22Rv1 (cell line): ENCODE measurements around the gene BRCA1.

ENCODE experiments used
- H3K27ac ChIP-seq: fragments of 450-650 bp; 2 replicates; pipeline ENCODE4 v1.5.1; 2017
- ZFX ChIP-seq: fragments of 450-650 bp; IDR thresholded peaks from 2 replicates; pipeline ENCODE4 v1.6.1; 2017; ENCODE audit warnings: antibody characterized with exemption, borderline replicate concordance
- TF ChIP-seq, protein P1 (sequence below): fragments of 450-650 bp; IDR thresholded peaks from 2 replicates; pipeline ENCODE4 v1.5.1; 2017; ENCODE audit warnings: mild to moderate bottlenecking

Gene BRCA1

DNA sequence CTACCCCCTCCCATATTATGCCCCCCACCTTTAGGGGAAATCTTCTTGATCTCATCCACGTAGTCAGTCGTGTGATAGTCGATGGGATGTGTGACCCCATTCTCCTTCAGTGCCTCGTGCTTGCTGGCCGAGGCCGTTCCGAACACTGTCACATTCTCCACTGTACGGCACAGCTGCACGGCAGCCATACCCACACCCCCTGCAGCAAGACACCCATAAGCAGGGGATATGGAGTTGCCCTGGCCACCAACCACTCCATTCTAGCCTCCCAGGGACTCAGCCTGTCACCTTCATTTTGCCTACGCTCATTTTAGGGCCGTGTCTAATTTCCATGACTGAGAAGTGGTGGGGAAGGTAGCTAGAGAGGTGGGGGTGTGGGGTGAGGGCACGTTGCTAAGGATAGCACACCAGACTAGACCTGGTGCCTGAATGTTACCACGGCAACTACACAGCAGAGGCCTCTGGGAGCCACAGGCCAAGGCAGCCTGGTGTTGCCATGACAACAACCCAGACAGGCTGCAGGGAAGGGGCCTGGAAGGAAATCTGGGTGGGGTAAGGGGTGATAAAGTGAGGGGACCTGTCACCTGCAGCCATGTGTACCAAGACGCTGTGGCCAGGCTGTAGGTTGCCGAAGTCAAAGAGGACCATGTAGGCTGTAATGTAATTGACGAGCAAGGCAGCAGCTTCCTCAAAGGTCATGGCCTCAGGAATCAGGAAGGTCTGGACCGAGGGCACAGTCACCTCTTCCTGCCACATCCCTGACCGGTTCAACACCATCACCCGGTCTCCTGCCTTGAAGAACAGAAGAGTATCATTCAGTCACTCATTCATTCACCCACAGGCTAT is 106.9 kb downstream of the BRCA1 start:
- TF ChIP-seq, protein P1, sequence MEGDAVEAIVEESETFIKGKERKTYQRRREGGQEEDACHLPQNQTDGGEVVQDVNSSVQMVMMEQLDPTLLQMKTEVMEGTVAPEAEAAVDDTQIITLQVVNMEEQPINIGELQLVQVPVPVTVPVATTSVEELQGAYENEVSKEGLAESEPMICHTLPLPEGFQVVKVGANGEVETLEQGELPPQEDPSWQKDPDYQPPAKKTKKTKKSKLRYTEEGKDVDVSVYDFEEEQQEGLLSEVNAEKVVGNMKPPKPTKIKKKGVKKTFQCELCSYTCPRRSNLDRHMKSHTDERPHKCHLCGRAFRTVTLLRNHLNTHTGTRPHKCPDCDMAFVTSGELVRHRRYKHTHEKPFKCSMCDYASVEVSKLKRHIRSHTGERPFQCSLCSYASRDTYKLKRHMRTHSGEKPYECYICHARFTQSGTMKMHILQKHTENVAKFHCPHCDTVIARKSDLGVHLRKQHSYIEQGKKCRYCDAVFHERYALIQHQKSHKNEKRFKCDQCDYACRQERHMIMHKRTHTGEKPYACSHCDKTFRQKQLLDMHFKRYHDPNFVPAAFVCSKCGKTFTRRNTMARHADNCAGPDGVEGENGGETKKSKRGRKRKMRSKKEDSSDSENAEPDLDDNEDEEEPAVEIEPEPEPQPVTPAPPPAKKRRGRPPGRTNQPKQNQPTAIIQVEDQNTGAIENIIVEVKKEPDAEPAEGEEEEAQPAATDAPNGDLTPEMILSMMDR, result no peak
- TF ChIP-seq ZFX, result no peak
- no peak overlapping the region for H3K27ac ChIP-seq

DNA sequence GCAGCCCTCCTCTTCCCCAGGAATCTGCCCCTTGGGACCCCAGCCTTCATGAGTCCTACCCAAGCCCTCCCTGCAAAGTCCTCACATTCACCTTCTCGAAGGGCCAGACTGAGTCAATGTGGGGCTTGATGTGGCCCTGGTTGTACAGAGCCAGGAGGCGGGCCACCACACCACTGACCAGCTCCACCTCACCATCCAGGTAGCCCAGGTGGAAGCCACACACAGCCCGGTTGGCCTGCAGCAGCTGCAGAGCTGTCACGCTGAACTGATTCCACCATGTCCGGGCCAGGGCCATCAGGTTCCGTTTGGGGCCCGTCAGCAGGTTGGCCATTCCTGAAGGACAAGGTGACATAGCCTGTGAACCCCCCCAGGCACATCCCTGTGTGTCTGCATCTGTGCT is 108.9 kb downstream of the BRCA1 start:
- H3K27ac ChIP-seq, result no peak overlapping the region

DNA sequence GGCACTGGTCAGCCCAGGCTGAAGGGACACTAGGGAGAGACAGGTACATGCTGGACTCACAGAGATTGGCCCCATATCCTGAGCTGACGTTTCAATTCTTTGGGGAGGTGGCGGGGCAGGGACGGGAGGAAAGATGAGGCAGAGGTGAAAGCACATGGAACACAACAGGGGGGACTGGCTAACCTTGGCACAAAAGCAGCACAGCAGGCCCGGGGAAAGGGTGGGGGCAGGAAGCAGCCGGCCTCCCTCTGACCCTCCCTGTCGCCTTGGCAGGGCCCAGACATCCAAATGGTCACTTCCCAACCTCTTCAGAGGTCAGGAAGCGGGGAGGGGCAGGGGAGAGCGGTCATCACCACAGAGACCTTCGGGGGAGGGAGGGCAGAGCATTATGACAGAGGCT is 109.6 kb downstream of the BRCA1 start:
- H3K27ac ChIP-seq, result no peak overlapping the region
- TF ChIP-seq ZFX, result no peak
- TF ChIP-seq, protein P1, result no peak

More for the DNA sequence above, 108.9 kb downstream of the BRCA1 start:
- TF ChIP-seq ZFX, result no peak
- TF ChIP-seq, protein P1, result no peak

DNA sequence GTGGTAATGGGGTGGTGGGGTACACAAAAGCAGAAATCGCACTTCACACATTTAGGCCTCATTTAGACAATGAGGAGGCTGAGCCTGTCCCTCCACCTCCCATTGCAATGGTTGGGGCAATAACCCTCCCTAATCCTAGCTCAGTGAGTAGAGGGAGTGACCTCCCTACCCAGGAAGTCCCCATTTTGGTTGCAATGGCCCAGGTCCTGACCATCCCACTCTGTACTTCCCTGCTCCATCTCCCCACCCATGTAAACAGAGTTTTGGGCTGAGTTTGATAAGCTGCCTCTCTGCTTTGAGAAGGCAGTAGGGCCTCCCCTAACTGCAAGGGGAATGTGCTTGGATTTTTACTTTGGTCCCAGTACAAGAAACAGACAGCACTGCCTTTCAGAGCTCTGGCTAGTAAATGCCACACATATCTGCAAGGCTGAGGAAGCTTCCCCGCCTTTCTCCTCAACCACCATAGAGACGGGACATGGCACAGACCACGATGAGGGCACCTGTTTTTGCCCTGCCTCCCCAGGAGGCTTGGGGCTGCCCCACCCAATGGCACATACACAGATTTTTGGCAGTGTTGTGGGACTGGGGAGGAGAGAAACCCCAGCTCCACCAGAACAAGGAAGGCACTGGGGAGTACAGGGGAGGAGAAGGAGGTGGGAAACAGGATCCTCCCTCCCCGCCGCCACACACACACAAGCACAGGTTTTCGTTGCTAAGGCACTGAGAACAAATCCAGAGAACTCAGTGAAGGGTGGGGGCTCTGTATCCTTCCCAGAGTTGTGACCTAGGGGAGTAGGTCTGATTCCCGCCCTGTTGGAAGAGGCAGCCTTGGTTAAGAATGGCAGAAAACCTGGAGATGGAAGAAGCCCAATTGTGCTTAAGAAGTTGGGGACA is 110.3 kb downstream of the BRCA1 start:
- H3K27ac ChIP-seq, result no peak overlapping the region
- no peak for TF ChIP-seq ZFX
- TF ChIP-seq, protein P1, result no peak

DNA sequence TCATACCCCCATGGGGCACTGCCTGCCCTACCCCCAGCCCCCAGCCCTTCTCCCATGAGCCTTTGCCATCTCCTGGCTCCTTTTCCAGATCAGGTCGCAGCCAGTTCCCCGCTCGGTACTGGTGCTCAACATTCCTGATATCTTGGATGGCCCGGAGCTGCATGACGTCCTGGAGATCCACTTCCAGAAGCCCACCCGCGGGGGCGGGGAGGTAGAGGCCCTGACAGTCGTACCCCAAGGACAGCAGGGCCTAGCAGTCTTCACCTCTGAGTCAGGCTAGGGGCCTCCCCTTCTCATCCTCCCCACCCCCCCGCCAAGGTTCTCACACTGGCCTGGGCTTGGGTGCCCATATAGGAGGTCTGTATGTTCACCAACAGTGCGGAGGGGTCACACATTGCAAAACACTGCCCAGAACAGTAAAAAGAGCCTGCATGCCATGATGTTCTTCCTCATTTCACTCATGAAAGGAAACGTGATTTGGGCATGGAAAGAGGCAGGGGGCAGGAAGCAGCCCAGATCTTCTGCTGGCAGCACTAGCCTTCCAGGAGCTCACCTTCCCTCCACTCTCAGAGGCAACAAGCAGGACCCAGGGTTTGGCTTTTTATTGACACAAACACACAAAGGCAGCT is 111.0 kb downstream of the BRCA1 start:
- H3K27ac ChIP-seq, result no peak overlapping the region
- TF ChIP-seq, protein P1, result no peak
- no peak for TF ChIP-seq ZFX

DNA sequence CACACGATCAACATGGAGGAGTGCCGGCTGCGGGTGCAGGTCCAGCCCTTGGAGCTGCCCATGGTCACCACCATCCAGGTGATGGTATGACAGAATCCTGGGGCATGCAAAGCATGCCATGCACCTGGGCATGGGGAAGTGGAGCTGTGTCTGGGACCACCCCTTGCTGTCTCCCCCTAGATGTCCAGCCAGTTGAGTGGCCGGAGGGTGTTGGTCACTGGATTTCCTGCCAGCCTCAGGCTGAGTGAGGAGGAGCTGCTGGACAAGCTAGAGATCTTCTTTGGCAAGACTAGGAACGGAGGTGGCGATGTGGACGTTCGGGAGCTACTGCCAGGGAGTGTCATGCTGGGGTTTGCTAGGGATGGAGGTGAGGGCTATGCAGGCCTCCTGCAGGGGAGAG is 111.9 kb downstream of the BRCA1 start:
- H3K27ac ChIP-seq, result no peak overlapping the region
- TF ChIP-seq, protein P1, result no peak
- TF ChIP-seq ZFX, result no peak
